Stromal cell of bone marrow (primary cell): Measurements from ENCODE around the gene NAA15.
"Not testable (repeated sequence)": the region's sequence is repeated elsewhere in the genome, so short reads cannot be mapped to it uniquely, and the experiment has no call there.

Experiments
- DNase-seq: peaks from one replicate; pipeline ENCODE4 v3.0.0-alpha.2; 2012; ENCODE audit warnings: low read depth

Gene NAA15

GRCh38 chr4:139367421-139368090 is 66.3 kb downstream of the NAA15 start:
- DNase-seq, result no peak

GRCh38 chr4:139368998-139369397 is 67.7 kb downstream of the NAA15 start:
- no peak for DNase-seq

DNA sequence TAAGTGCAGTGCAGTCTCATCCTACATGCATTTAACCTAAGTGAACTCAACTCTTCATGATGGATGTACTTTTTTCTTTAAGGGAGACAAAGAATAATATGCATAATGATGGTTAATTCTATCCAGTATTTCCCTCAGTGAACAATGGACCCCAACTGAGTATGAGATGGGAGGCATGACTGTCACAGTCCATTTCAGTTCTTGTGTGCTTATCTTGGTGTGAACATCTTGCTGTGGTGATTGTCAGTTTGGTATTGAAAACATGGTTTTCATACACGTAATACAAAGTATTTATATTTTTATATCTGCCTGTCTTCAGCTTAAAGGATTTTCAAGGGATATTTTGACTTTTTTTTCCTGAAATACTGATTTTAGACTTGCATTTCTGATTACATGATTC is 72.9 kb downstream of the NAA15 start:
- DNase-seq, result no peak

DNA sequence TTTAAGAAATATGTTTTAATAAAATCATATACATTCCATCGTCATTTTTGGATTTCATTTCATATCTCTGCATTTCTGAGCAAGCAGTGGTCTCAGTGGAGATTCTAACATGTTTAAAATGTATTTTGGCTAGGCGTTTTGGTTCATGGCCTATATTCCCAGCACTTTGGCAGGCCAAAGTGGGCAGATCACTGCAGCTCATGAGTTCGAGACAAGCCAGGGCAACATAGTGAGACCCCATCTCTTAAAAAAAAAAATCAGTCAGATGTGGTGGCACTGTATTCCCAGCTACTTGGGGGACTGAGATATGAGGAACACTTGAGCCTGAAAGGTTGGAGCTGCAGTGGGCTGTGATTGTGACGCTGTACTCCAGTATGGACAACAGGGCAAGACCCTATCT is 85.1 kb downstream of the NAA15 start:
- no peak for DNase-seq

GRCh38 chr4:139389102-139389501 is 87.8 kb downstream of the NAA15 start:
- DNase-seq, result no peak

GRCh38 chr4:139389991-139390390 is 88.7 kb downstream of the NAA15 start:
- DNase-seq, result no peak

DNA sequence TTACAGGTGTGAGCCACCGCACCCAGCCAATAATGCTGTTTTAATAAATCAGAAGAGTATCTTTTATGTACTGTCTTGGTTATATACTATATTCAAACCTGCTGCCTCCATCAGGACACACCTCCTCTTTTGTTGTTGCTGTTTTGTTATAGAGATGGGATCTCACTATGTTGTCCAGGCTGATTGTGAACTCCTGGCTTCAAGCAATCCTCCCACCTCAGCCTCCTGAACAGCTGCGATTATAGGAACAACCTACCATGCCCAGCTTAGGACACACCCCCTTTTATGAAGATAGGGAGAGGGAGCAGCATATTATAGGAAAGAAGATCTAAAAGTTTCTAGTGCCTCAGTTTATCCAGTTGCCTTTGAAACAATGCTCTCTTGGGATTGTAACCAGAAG is 90.4 kb downstream of the NAA15 start:
- DNase-seq, result no peak

GRCh38 chr4:139392797-139393196 is 91.5 kb downstream of the NAA15 start:
- no peak for DNase-seq

DNA sequence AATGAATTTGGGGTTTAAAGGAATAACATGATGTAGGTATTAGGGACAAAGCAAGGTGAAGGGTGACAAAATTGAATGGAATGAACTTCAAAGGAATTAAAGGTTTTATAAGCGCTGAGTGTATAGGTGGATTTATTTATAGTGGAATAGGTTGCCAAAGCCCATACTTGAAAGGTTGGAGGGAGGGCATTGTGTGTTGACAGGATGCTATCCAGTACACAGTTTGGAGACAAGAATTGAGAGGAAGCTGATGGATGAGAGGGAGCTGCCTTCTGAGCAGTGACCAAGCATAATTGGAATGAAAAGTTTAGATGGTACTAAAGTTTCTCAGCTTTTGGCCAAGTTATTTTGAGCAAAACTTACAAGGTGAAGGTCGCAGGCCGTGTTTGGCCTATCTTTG is 100.1 kb downstream of the NAA15 start:
- DNase-seq, result no peak

- no peak for DNase-seq
These were observed 101.1 kb downstream of the NAA15 start for GRCh38 chr4:139402436-139402835.

GRCh38 chr4:139403462-139403861 is 102.2 kb downstream of the NAA15 start:
- no peak for DNase-seq

DNA sequence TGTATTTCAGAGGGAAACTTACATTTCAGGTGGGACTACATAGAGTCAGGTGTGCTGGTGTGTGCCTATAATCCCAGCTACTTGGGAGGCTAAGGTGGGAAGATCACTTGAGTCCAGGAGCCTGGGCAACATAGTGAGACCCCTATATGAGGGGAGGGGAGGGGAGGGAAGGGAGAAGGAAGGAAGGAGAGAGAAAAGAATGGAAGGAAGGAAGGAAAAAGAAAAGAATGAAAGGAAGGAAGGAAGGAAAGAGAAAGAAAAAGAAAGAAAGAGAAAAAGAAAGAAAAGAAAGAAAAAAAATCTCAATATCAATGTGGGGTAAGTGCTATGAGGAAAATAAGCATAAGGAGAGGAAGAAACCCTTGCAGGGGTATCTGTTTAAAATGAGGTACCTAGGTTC is 109.0 kb downstream of the NAA15 start:
- no peak for DNase-seq

DNA sequence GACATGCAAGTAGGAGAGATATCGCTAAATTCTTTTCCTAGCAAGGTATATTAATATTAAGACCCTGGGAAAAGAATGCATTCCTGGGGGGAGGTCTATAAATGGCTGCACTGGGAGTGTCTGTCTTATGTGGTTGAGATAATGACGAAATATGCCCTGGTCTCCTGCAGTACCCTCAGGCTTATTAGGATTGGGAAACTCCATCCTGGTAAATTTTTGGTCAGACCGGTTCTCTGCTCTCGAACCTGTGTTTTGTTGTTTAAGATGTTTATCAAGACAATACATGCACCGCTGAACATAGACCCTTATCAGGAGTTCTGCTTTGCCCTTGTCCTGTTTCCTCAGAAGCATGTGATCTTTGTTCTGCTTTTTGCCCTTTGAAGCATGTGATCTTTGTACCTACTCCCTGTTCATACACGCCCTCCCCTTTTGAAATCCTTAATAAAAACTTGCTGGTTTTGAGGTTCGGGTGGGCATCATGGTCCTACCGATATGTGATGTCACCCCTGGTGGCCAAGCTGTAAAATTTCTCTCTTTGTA is 113.4 kb downstream of the NAA15 start:
- DNase-seq, result not testable (repeated sequence)

GRCh38 chr4:139416073-139416673 is 114.9 kb downstream of the NAA15 start:
- DNase-seq, result no peak

- DNase-seq, result no peak
These were observed 118.1 kb downstream of the NAA15 start for GRCh38 chr4:139419388-139419914.

GRCh38 chr4:139420652-139421051 is 119.3 kb downstream of the NAA15 start:
- DNase-seq, result no peak

DNA sequence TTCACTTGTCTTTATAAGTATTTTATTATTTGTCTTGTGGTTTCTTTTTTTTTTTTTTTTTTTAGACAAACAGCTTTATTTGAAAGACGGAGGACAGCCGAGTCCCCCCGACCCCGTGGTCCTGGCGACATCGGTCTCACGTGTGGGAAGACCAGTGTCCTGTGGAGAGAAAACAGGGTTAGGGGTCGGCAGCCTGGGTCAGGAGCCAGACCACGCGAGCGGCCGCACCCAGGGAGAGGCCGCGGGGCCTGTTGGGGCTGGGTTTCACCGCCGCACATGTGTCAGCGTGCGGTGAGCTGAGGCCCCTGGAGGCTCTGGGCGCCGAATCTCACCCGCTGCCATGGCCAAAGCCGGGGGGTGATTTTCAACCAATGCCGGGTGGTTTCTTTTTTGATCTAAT is 134.8 kb downstream of the NAA15 start:
- no peak for DNase-seq

GRCh38 chr4:139438141-139438540 is 136.8 kb downstream of the NAA15 start:
- no peak for DNase-seq

DNA sequence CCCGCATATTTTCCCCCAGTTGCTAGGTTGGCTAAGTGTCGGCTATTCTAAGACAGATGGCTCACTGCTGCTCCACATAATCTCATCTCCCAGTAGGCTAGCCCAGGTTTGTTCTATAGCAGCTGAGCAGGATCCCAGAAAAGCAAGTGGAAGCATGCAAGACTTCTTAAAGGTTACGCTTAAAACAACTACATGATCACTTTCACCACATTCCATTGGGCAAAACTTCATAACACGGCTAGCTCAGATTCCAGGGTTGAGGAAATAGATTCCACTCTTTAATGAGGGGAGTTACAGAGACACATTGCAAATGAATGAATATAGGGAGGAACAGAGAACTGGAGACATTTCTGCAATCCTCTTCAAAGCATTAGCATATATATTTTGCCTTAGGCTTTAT is 139.7 kb downstream of the NAA15 start:
- DNase-seq, result no peak

GRCh38 chr4:139443661-139444060 is 142.4 kb downstream of the NAA15 start:
- no peak for DNase-seq

DNA sequence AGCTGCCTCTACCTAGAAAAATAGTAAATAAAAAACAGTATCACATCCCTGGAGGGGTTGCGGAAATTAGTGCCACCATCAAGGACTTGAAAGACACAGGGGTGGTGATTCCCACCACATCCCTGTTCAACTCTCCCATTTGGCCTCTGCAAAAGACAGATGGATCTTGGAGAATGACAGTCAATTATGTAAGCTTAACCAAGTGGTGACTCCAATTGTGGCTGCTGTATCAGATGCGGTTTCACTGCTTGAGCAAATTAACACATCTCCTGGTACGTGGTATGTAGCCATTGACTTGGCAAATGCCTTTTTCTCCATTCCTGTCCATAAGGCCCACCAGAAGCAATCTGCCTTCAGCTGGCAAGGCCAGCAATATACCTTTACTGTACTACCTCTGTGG is 143.6 kb downstream of the NAA15 start:
- DNase-seq, result not testable (repeated sequence)

- DNase-seq, result not testable (repeated sequence)
These were observed 145.8 kb downstream of the NAA15 start for GRCh38 chr4:139447078-139447477.

- no peak for DNase-seq
These were observed 149.3 kb downstream of the NAA15 start for GRCh38 chr4:139450586-139450985.

DNA sequence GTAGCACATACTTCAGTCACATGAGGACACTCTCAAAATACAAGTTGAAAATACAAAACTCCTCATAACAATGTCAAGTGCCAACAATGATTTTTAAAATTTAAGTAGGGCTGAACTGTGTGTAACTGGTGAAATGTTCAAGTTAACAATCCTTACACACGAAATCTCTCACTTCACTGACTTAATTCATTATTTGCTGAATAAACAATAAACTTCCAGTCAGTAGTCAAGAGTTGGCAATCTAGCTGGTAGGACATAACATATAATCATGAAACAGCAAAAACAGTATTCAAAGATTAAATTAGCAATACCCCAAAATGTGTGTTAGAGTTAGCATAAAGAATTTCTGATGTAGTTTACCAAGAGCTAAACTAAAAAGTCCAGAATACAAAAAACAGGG is 150.7 kb downstream of the NAA15 start:
- no peak for DNase-seq
